HK-2 (cell line): Measurements from ENCODE around the gene MIEF1.
"Not testable (repeated sequence)": the region's sequence is repeated elsewhere in the genome, so short reads cannot be mapped to it uniquely, and the experiment has no call there.

ENCODE experiments used
- DNase-seq: peaks from one replicate; pipeline ENCODE4 v3.0.0-alpha.2; 2018; ENCODE audit not compliant: unreplicated experiment

MIEF1 gene

GRCh38 chr22:39512026-39512425 is 9.9 kb downstream of the MIEF1 start:
- DNase-seq, result no peak

GRCh38 chr22:39513791-39514190 is 11.7 kb downstream of the MIEF1 start:
- no peak for DNase-seq

GRCh38 chr22:39514373-39514973 is 12.4 kb downstream of the MIEF1 start:
- DNase-seq, result peak; percentile 33

- DNase-seq, result no peak
Measured at GRCh38 chr22:39515266-39516050, 13.4 kb downstream of the MIEF1 start.

- DNase-seq, result no peak
Measured at GRCh38 chr22:39517470-39517869, 15.4 kb downstream of the MIEF1 start.

- DNase-seq, result no peak
Measured at GRCh38 chr22:39518144-39518786, 16.2 kb downstream of the MIEF1 start.

GRCh38 chr22:39518996-39519680 is 17.0 kb downstream of the MIEF1 start:
- no peak for DNase-seq

- peak; percentile 95 for DNase-seq
Measured at GRCh38 chr22:39519681-39520225, 17.7 kb downstream of the MIEF1 start.

- DNase-seq, result peak; percentile 86
Measured at GRCh38 chr22:39520226-39521105, 18.4 kb downstream of the MIEF1 start, which contains the start of gene ATF4. Gene ATF4, plus strand, starts transcription at chr22:39520562. Its CDS starts 884 bp downstream, at chr22:39521446.

GRCh38 chr22:39521106-39521885 is 19.2 kb downstream of the MIEF1 start:
- DNase-seq, result not testable (repeated sequence)

GRCh38 chr22:39522091-39522490 is 20.0 kb downstream of the MIEF1 start:
- DNase-seq, result not testable (repeated sequence)

- DNase-seq, result peak; percentile 52
Measured at GRCh38 chr22:39522567-39523300, 20.6 kb downstream of the MIEF1 start.

- no peak for DNase-seq
Measured at GRCh38 chr22:39524089-39524752, 22.1 kb downstream of the MIEF1 start.

GRCh38 chr22:39524753-39525657 is 22.9 kb downstream of the MIEF1 start:
- DNase-seq, result no peak

- DNase-seq, result no peak
Measured at GRCh38 chr22:39525658-39525975, 23.5 kb downstream of the MIEF1 start.

- no peak for DNase-seq
Measured at GRCh38 chr22:39526736-39527171, 24.7 kb downstream of the MIEF1 start.

GRCh38 chr22:39527481-39527961 is 25.4 kb downstream of the MIEF1 start:
- DNase-seq, result no peak
